ENCODE results near the gene CNFN.
"Not testable (repeated sequence)": the region's sequence is repeated elsewhere in the genome, so short reads cannot be mapped to it uniquely, and the experiment has no call there.

Gene CNFN

DNA sequence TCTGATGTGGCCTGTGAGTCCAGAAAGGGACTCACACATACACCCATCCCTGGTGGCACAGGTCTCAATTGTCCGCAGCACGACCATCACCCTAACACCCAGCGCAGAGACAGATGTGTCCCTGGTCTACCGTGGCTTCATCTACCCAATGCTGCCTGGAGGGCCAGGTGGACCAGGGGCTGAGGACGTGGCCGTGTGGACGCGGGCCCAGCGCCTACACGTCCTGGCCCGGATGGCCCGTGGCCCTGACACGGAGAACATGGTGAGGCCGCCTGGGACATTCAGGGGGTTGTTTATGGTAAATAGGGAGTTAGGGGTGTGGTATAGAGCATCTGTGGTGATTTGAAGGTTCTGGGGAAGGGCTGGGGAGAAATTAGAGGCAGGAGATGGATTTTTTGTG is 41.9 kb downstream of the CNFN start:
- no peak for DNase-seq

GRCh38 chr19:42345191-42345812 is 44.8 kb downstream of the CNFN start:
- DNase-seq: peak in 1 of 4 experiments; percentile 7

DNA sequence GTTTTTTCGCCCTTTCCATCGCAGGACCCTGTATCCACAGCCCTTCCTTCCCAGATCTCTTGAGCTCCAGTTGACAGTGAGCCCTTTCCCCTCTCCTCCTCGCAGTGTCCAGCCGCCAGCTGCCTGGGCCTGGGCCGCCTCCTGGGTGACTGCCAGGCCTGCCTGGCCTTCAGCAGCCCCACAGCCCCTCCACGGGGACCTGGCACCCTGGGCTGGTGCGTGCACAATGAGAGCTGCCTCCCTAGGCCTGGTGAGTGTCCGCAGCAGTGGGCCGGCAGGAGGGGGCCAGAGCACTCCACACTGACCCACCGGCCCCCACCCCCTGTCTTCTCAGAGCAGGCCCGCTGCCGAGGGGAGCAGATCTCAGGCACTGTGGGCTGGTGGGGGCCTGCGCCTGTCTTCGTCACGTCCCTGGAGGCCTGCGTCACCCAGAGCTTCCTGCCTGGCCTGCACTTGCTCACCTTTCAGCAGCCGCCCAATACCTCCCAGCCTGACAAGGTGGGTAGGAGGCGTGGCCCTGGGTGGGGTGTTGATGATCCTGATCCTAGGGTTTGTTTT is 45.7 kb downstream of the CNFN start:
- DNase-seq: no peak

GRCh38 chr19:42343344-42344110 is 46.6 kb downstream of the CNFN start:
- no peak for DNase-seq

GRCh38 chr19:42339922-42340321 is 50.2 kb downstream of the CNFN start:
- DNase-seq: not testable (repeated sequence)

DNA sequence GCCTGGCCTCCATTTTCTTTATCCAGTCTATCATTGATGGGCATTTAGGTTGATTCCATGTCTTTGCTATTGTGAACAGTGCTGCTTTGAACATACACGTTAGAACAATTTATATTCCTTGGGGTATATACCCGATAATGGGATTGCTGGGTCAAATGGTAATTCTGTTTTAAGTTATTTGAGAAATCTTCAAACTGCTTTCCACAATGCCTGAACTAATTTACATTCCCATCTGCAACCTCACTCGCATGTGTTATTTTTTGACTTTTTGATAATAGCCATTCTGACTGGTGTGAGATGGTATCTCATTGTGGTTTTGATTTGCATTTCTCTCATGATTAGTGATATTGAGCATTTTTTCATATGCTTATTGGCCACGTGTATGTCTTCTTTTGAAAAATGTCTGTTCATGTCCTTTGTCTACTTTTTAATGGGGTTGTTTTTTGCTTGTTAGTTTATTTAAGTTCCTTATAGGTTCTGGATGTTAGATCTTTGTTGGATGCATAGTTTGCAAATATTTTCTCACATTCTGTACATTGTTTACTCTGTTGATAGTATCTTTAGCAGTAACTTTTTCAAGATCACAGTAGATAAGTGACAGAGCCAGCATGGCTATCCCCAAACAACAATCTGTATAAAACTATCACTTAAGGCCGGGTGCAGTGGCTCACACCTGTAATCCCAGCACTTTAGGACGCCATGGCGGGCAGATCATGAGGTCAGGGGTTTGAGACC is 50.8 kb downstream of the CNFN start:
- not testable (repeated sequence) for DNase-seq

Data from suppressor macrophage (primary cell).